CD4-positive, alpha-beta T cell treated with Interleukin-10 for 1 hour (primary cell): ENCODE measurements around the gene TRAF3.
"Not testable (repeated sequence)": the region's sequence is repeated elsewhere in the genome, so short reads cannot be mapped to it uniquely, and the experiment has no call there.

ENCODE experiments used
- DNase-seq: peaks from one replicate; pipeline ENCODE4 v3.0.0-alpha.2; 2020

The TRAF3 gene

GRCh38 chr14:102868956-102869547 is 91.8 kb downstream of the TRAF3 start:
- DNase-seq: no peak

GRCh38 chr14:102870246-102870645 is 93.0 kb downstream of the TRAF3 start:
- DNase-seq: no peak

GRCh38 chr14:102870994-102871831 is 94.0 kb downstream of the TRAF3 start:
- no peak for DNase-seq

GRCh38 chr14:102872020-102872419 is 94.8 kb downstream of the TRAF3 start:
- peak; percentile 37 for DNase-seq

GRCh38 chr14:102873131-102873530 is 95.9 kb downstream of the TRAF3 start:
- no peak for DNase-seq

- DNase-seq: no peak
Measured at GRCh38 chr14:102873546-102874061, 96.4 kb downstream of the TRAF3 start.

GRCh38 chr14:102875652-102876051 is 98.4 kb downstream of the TRAF3 start:
- no peak for DNase-seq

GRCh38 chr14:102877511-102877910 is 100.3 kb downstream of the TRAF3 start:
- DNase-seq: not testable (repeated sequence)

- DNase-seq: no peak
Measured at GRCh38 chr14:102878174-102878969, 101.1 kb downstream of the TRAF3 start.

- DNase-seq: no peak
Measured at GRCh38 chr14:102878970-102879460, 101.8 kb downstream of the TRAF3 start.

- no peak for DNase-seq
Measured at GRCh38 chr14:102882226-102882906, 105.1 kb downstream of the TRAF3 start.

GRCh38 chr14:102883089-102883541 is 105.9 kb downstream of the TRAF3 start:
- DNase-seq: no peak

GRCh38 chr14:102883554-102883953 is 106.3 kb downstream of the TRAF3 start:
- DNase-seq: no peak

- no peak for DNase-seq
Measured at GRCh38 chr14:102885737-102886447, 108.6 kb downstream of the TRAF3 start.

GRCh38 chr14:102888748-102889147 is 111.5 kb downstream of the TRAF3 start:
- no peak for DNase-seq

- DNase-seq: no peak
Measured at GRCh38 chr14:102889615-102890014, 112.4 kb downstream of the TRAF3 start.

- DNase-seq: no peak
Measured at GRCh38 chr14:102891111-102891510, 113.9 kb downstream of the TRAF3 start.

GRCh38 chr14:102891556-102891955 is 114.3 kb downstream of the TRAF3 start:
- no peak for DNase-seq

- DNase-seq: no peak
Measured at GRCh38 chr14:102892651-102893050, 115.4 kb downstream of the TRAF3 start.

GRCh38 chr14:102893452-102893851 is 116.2 kb downstream of the TRAF3 start:
- DNase-seq: no peak

GRCh38 chr14:102896735-102897134 is 119.5 kb downstream of the TRAF3 start:
- DNase-seq: not testable (repeated sequence)
